ENCODE data around the gene KCNJ1.

The KCNJ1 gene

DNA sequence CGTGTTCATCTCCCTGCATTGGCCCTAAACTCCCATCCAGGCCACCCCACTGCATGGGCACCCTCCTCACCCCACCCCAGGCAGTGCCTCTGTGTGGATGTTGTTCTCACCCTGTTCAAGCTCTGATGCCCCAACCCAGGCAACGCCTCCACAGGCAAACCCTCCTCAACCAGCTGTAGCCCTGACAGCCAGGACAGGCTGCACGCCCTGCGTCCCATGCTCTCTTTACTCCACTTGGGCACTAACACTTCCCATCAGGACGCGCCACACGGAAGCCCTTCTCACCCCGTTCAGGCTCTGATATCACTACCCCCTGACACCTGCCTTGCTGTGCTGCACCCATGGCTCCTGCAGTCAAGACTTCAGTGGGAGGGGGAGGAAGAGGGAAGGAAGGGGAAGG lies 47.9 kb downstream of the KCNJ1 start:
- DNase-seq = no peak

DNA sequence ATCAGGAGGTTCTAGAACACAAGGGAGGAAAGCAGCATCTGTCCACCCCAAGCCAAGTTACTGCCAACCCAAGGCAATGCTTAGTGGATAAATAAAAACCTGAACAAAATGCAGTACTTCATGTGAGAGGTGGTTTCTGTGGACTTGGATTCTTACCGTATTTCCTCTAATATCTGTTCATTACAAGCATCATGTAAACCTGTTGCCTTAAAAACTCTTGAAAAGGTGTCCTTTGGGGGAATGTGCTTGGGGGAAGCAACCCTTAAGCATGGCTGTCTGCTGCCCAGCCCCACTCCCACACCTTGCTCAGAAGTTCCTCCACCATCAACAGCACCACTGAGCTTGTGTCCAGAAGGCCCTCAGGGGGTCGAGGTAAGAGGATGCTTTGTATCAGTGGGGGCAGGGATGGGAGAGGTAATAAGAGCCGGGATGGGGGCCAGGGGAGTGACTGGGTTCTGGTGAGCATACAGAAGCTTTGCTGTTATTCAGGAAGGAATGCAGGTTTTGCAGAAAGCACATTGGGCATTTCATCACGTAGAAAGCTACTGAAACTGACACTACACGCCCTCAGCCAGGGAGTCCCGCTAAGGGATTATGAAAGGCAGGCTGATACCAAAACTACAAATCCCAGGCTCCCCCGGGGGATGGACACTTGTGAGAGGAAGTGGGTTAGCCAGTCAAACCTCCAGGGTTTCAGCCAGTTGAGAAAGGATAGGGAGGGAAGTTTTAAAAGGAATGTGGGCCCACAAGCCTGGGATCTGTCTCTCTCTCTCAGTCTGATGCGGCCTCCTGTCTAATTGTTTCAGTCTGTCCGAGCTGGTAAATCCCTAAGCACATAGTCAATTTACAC lies 52.0 kb downstream of the KCNJ1 start:
- no peak for DNase-seq

DNA sequence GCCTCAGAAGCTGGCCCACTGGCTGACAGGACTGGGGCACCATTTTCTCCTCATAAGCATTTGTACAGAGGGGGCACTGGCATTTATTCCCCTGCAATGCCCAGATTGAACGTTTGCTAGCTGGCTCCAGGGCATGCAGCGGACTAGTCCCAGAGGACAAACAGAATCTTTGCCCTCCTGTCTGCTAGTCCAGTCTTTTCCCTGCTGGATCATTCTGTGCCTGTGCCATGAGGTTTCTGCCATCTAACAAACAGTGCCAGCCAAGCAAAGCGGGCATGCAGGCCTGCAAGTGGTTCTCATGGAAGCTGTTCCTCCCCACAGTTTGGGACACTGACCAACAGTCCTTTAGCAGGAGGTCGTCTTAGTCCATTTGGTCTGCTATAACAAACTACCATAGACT lies 53.4 kb downstream of the KCNJ1 start:
- no peak for DNase-seq

DNA sequence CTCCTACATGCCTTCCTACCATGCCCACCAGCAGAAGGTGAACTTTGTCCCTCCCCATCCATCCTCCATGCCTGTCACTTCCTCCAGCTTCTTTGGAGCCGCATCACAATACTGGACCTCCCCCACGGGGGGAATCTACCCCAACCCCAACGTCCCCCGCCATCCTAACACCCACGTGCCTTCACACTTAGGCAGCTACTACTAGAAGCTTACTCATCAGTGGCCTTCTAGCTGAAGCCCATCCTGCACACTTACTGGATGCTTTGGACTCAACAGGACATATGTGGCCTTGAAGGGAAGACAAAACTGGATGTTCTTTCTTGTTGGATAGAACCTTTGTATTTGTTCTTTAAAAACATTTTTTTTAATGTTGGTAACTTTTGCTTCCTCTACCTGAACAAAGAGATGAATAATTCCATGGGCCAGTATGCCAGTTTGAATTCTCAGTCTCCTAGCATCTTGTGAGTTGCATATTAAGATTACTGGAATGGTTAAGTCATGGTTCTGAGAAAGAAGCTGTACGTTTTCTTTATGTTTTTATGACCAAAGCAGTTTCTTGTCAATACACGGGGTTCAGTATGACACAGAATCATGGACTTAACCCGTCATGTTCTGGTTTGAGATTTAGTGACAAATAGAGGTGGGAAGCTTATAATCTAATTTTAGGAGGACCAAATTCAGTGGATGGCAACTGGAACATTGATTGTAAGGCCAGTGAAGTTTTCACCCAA lies 56.1 kb downstream of the KCNJ1 start:
- DNase-seq = no peak

DNA sequence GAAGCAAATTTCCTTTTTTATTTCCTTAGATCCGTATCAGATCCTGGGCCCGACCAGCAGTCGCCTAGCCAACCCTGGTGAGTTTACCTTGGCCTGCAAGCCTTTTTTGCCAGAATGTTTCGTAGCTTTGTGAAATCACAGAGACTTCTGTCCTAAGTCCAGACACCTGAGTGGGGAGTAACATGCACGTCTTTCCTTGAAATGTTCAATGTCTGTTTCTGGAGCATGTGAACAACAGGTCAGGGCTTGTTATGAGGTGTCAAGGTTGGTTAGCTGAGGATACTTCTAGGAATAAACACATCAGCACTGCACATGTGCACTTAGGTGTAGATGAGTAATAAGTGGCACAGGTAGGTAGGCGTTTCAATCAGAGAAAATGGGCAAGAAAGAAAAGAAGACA lies 58.0 kb downstream of the KCNJ1 start:
- DNase-seq = no peak

DNA sequence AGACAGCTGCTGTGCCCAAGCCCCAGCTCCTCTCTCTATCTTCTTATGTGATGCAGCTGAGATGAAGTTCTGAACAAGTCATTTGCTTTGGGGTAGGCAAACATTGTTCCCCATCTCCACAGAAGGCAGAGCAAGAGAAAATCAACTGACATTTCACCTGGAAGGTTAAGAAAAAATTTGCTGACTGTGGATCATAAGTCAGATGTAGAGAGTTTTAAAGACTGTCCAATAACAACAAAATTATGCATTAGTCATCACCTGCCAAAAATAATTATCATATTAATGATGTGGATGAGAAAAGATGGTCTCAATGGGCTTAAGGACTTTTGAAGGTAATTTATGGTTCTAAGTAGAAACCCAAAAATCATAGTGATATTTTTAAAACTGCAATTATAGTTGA lies 59.2 kb downstream of the KCNJ1 start:
- DNase-seq = no peak

DNA sequence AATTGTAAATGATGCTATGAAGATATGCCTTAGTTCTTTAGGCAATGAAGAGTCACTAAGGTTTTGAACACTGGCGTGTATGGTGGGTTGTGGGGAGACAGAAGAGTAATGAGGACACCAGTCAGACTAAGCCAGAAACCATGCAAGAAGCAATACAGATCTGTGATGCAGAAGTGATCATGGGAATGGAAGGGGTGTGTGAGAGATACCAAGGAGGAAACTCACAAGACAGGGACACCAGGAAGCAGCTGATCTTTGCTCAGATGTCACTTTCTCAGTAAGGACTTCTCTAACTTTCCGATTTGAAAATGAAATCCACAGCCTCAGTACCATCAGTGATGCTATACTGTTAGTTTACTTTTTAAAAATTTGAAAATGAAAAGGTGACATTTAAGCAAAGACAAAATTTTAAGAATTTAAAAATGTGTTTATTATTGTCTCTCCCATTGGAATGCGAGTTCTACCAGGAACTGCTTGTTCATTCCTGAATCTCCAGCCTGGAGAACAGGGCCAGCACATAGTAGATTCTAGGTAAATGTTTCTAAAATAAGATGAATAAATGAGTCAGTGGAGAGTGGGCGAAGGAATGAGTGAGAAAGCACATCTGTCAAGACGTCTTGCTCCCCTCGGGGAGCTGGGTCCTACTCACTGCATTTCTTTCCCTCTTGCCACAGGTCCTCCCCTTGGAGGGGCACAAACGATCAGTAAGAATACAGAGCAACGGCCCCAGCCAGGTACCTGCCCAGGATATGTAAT lies 60.4 kb downstream of the KCNJ1 start:
- DNase-seq = no peak

DNA sequence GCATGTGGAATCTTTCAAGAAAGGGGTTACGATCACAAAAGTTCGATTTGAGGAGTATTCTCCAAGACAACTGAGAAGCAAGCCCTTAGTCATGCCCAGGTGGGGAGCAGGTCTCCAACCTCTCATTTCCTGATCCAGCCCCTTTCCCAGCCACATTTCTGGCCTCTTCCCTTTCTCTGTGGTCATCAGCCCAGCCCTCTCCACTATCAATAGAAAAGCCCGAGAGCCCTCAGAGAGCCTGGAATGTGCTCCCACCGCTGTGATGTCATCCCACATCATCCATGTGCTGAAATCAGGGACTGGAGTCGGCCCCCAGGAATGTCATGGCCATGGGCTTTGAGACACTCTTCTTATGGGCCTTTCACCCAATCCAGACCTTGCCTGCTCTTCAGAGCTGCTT lies 62.6 kb downstream of the KCNJ1 start:
- DNase-seq = no peak

DNA sequence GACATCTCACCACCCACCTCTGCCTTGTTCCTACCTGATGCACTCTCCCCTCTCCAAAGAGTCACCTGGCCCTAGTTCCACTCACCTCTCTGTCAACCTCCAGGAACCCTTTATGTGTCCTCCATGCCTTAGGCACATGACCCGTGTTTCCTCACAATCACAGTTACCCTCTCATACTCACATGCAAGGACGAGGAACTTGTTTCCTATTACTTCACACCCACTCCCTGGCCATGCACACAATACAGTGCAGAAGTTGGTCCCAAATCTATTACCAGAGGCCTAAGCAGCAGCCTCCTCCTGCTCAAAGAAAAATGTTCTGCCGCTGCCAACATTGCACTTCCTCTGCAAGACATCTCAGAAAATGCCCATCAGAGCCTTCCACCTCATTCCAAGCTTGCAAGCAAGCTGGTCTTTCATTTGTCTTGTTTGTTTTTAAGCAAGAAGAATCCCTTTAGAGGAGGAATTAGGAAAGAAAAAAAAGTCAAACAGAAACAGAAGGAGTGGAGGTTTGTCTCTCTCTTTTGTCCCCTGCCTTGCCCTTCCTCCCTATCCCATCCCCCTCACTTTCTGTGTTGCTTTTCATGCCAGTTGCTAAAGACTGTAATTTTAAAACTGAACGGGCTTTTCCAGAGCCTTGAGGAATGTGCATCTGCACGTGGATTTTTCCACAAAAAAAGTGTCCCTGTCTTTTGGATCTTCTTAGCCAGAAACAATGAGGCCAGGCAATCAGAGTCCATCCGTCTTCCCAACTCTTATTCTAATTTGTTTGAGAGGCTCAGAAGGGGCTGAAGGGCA lies 63.4 kb downstream of the KCNJ1 start:
- no peak for DNase-seq

DNA sequence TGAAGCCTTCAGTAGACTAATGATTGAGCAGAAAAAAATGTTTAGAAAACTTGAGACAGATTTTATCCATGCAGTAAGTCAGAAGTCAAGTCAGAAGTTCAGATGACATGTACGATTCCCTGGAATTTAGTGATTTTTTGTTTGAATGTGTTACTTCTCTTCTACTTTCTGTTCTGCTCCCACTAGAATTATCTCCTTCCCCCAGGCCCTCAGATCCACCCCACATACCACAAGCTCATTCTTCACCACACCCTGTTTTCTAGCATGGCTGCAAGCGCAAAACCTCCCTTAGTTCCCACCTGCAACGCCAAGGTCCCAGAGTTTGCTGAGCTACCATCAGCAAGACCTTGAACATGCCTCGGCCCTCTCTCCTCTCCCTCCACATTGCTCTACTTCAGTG lies 64.1 kb downstream of the KCNJ1 start:
- DNase-seq = no peak

DNA sequence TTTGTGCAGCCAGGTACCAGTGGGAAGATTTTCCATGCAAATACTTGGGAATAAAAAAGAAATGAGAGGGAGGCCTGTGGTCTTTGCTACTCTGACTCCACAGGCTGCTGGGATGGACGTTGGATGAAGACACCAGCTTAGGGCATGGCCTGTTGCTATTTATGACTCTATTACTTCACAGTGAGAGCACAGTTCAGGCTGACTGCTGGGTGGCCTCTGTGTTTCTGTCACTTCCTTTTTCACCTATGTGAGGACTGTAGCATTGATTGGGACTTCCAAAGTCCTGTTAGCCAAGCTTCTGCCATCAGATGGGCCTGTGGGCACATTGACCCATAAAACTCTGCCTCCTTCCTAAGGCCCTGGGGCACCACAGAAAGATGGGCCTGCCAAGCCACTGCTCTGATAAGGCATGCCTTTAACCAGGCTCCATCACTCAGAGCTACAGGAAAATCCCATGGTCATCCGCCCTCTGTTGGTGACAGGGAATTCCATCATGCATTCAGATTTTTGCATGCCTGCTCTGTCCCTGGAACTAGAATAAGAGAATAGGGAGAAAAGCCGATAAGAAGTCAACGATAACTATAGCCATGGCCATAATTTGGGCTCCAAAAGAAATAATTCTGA lies 64.6 kb downstream of the KCNJ1 start:
- no peak for DNase-seq

DNA sequence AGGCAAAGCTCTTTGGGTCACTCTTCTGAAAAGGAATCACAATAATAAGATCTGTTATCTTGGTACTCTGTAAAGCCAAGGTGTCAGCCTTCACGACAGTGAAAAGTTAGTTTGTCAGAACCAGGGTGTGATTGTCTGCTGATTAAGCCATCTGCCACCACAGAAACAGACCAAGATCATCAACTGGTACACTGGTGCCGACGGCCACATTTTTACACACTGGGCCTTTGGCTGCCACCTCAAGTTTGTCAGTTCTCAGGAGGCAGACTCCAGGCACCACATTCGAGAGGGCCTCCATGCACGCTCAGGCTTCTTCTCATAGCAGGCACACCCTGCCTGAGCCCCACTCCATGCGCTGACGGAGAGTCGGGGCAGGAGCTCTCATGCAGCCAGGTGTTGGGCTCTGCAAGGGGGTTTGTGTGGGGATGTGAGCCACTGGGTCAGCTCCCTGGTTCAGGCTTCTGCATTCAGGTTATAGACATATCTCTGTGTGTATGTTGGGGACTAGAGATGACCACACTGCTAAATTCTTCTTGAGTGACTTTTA lies 66.2 kb downstream of the KCNJ1 start:
- DNase-seq = no peak

DNA sequence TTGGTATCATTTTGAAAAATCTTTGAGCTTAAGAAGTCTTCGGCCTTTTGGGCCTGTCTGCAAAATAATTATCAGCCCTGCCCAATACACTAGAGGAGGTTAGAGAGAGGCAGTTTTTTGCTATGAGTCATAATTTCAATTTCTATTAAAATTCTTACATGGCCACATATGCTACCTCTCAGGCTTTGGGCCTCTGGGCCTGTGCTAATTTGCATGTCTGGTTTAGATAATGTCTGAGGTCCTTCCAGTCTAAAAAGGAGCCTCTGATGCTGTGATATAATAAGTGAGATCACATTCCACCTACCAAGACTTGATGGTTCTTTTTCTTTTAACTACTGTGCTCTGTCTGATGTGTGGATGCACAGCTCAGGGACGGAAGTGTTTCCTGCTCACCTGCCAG lies 70.8 kb downstream of the KCNJ1 start:
- DNase-seq = no peak

DNA sequence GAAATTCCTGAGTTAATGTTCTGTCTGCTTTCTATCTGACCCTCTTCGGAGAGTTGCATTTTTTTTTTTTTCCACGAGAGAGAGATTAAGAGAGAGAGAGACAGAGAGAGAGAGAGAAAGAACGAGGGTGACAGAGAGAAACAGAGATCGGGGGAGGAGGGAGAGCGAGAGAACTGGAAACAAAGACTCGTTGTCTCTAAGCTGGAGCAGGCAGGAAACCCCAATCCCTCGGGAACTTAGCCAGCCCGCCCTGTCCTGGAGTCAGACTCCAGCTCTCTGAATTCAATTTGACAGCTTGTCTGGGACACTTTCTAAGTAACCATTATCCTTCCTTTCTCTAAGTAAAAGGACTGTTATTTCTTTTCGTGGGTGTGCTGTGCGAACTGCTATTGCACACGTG lies 76.9 kb downstream of the KCNJ1 start:
- no peak for DNase-seq

DNA sequence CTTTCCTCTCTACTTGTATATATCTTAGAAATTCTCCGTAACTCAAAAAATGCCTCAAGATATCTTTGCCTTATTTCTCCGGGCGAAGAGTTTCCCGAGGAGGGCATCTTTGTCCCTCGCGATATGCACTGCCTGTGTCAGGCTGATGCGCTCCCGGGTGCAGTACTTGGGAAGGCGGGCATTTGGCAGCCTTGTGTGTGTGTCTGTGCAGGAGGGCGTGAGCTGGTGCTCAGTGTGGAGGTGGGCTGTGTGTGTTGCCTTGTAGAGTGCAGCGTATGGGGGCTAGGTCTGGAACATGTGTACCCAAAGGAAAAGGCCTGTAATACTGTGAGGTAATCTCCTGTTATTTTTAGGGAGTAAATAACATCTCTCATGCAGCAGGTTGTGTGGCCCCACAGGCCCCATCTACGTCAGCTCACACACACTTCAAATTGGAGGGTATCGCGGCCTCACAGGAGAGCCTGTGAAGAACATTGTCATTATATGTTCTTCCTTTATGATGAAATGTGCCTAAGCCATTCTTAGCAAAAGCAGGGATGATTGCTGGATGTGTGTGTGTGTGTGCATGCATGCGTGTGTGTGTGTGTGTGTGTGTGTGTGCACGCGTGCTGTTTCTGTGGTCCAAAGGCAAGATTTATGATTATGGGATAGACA lies 77.5 kb downstream of the KCNJ1 start:
- no peak for DNase-seq

Measured in SHP77 treated with DMSO at 0.1 percent for 48 hours (cell line).